Activated naive CD8-positive, alpha-beta T cell treated with anti-CD3 and anti-CD28 coated beads, Interleukin-2, amount 10 ng/mL, durations not matched to agents 7 days and 5 days (primary cell): ENCODE results near the gene GRIFIN. TPM values are rescaled to one million over a fixed set of nuclear protein-coding genes. Genes with fewer than 3 reads are reported as not detected.

Experiments used
- ATAC-seq: fragments of 150-1000 bp; cut with Tn5 transposase; one replicate; pipeline ENCODE4 v1.10.0; 2021; ENCODE audit warnings: low read depth, moderate library complexity
- POLR2A ChIA-PET: fragments of 350-600 bp; sonication (Branson Sonifier 250); formaldehyde crosslinking; loops from one replicate; lab custom pipeline; 2021; ENCODE audit warnings: antibody characterized with exemption; lab: Charles Lee
- DNase-seq: peaks from one replicate; pipeline ENCODE4 v3.0.0; 2021
- H3K27ac Mint-ChIP-seq: one replicate; pipeline ENCODE4 v1.8.0; 2022; ENCODE audit warnings: mild to moderate bottlenecking, mixed read lengths
- H3K27me3 Mint-ChIP-seq: one replicate; pipeline ENCODE4 v1.8.0; 2022; ENCODE audit warnings: mild to moderate bottlenecking, moderate library complexity, mixed read lengths
- H3K36me3 Mint-ChIP-seq: one replicate; pipeline ENCODE4 v1.8.0; 2021; ENCODE audit warnings: mild to moderate bottlenecking, mixed read lengths
- H3K4me1 Mint-ChIP-seq: one replicate; pipeline ENCODE4 v1.8.0; 2021; ENCODE audit warnings: mixed read lengths
- H3K4me3 Mint-ChIP-seq: one replicate; pipeline ENCODE4 v1.8.0; 2022; ENCODE audit warnings: mild to moderate bottlenecking, moderate library complexity, mixed read lengths
- H3K9me3 Mint-ChIP-seq: one replicate; pipeline ENCODE4 v1.8.0; 2021; ENCODE audit warnings: mixed read lengths
- total RNA-seq, 2 experiments: library from RNA; stranded (reverse); gene quantifications; one replicate each; pipeline ENCODE4 v1.2.3, GENCODE V29; 2021

GRIFIN gene
- total RNA-seq, 2 experiments from 2014 or later = not detected

DNA sequence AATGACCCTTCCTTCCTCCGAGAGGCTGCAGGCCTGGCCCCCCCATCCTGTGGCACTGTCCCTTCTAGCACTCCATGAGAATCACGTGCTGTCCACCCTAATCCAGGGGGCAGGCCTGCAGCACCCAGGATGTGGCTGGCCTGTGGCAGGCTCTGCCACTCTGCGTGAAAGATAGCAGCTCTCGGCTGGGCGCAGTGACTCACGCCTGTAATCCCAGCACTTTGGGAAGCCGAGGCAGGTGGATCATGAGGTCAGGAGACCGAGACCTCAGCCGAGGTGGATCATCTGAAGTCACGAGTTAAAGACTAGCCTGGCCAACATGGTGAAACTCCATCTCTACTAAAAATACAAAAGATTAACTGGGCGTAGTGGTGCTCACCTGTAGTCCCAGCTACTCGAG lies 24.5 kb upstream of the GRIFIN start:
- Mint-ChIP-seq H3K36me3 (no peaks in the 10 kb centered on the region), H3K4me1 (no peaks in the 10 kb centered on the region), H3K27me3 (peaks cover 5% of the 10 kb centered on the region), H3K4me3 (no peak overlapping the region), H3K9me3 (no peaks in the 10 kb centered on the region), H3K27ac (peak overlapping the region; percentile 33)
- DNase-seq (no peak), ATAC-seq (no peak)
- POLR2A ChIA-PET = no interaction called here

GRCh38 chr7:2499719-2500430 lies 23.7 kb upstream of the GRIFIN start:
- POLR2A ChIA-PET = no interaction called here
- Mint-ChIP-seq H3K4me3 (no peak overlapping the region), H3K9me3 (no peaks in the 10 kb centered on the region), H3K4me1 (no peaks in the 10 kb centered on the region), H3K27ac (no peak overlapping the region), H3K36me3 (no peaks in the 10 kb centered on the region), H3K27me3 (peaks cover 5% of the 10 kb centered on the region)
- no peak for ATAC-seq
- no peak for DNase-seq

GRCh38 chr7:2499181-2499580 lies 23.0 kb upstream of the GRIFIN start:
- Mint-ChIP-seq H3K4me3 (no peak overlapping the region), H3K36me3 (no peaks in the 10 kb centered on the region), H3K4me1 (no peaks in the 10 kb centered on the region), H3K9me3 (no peaks in the 10 kb centered on the region), H3K27ac (no peak overlapping the region), H3K27me3 (peaks cover 5% of the 10 kb centered on the region)
- POLR2A ChIA-PET = interaction anchor here (1.8 kb wide), 1 partner anchor 9 kb away, joined by 6 read pairs; no protein-coding TSS in a partner anchor
- ATAC-seq (no peak), DNase-seq (no peak)

DNA sequence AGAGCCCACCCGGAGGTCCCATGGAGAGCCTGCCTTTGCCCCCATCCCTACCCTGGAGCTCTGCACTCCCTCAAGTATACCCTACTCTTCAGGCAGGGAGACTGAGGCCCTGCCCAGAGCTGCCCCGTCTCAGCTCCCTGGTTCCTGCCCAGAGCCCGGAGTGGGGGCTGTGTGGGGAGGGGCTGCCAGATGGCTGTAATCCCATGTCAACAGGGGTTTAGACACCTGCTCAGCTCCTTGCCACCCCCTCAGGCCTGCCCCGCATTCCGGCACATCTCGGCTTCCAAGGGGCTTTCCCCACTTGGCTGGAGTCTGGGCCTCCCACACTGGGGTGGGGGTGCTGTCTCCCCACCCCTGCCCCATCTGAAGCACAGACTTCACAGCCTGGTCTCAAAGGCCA lies 22.5 kb upstream of the GRIFIN start:
- ATAC-seq (no peak), DNase-seq (no peak)
- Mint-ChIP-seq H3K4me3 (no peak overlapping the region), H3K9me3 (no peaks in the 10 kb centered on the region), H3K4me1 (no peaks in the 10 kb centered on the region), H3K27ac (no peak overlapping the region), H3K27me3 (peaks cover 5% of the 10 kb centered on the region), H3K36me3 (no peaks in the 10 kb centered on the region)
- POLR2A ChIA-PET = interaction anchor here (1.4 to 1.8 kb wide), 2 partner anchors 9 to 12 kb away, joined by 6 read pairs; no protein-coding TSS in a partner anchor

DNA sequence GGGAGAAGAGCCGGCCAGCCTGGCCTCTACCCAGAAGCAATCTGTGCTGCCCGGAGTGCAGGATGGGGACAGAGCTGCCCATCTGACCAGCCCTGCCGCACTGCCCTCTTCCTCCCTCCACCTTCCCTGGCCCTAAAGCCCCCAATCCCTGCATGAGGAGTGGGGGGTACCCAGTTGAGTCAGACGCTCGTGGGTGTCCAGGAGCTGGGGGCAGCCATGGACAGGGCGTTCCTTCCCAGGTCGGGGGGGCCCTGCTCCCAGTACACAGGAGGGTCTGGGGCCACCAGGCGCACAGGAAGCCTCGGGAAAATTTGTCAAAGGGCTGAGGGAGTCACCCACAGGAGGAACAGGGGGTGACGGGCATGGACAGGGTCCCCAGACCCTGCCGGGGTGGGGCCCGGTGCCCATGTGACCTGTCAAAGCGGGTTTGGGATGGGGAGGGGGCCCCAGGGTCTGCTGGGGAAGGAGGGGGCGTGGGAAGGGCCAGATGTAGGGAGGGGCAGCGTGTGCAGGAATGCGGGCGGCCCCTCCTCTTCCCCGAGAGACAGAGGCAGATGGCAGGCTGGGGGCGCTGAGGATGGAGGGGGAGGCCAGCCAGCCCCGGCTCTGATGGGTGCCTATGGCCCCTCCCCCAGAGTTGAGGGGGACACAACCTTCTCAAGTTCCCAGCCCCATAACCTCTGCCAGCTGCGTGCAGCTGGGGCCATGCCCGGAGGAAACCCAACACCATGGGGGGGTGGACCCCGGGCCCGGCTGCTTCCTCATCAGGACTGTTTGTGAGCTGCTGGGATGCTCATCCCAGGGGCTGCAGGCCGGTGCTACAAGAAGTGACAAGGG lies 21.5 kb upstream of the GRIFIN start:
- H3K9me3 Mint-ChIP-seq = no peaks in the 10 kb centered on the region
- ATAC-seq = no peak
- no peak overlapping the region for H3K4me3 Mint-ChIP-seq
- POLR2A ChIA-PET = interaction anchor here (1.4 to 1.8 kb wide), 2 partner anchors 10 to 13 kb away, joined by 6 read pairs; no protein-coding TSS in a partner anchor
- no peak overlapping the region for H3K27ac Mint-ChIP-seq
- no peaks in the 10 kb centered on the region for H3K4me1 Mint-ChIP-seq
- H3K36me3 Mint-ChIP-seq = no peaks in the 10 kb centered on the region
- peaks cover 8% of the 10 kb centered on the region for H3K27me3 Mint-ChIP-seq
- no peak for DNase-seq

GRCh38 chr7:2497065-2497464 lies 20.9 kb upstream of the GRIFIN start:
- H3K27ac Mint-ChIP-seq = no peak overlapping the region
- no peaks in the 10 kb centered on the region for H3K4me1 Mint-ChIP-seq
- peaks cover 9% of the 10 kb centered on the region for H3K27me3 Mint-ChIP-seq
- H3K4me3 Mint-ChIP-seq = no peak overlapping the region
- DNase-seq = no peak
- peaks cover under 1% of the 10 kb centered on the region for H3K9me3 Mint-ChIP-seq
- ATAC-seq = no peak
- H3K36me3 Mint-ChIP-seq = no peaks in the 10 kb centered on the region
- POLR2A ChIA-PET = no interaction called here

DNA sequence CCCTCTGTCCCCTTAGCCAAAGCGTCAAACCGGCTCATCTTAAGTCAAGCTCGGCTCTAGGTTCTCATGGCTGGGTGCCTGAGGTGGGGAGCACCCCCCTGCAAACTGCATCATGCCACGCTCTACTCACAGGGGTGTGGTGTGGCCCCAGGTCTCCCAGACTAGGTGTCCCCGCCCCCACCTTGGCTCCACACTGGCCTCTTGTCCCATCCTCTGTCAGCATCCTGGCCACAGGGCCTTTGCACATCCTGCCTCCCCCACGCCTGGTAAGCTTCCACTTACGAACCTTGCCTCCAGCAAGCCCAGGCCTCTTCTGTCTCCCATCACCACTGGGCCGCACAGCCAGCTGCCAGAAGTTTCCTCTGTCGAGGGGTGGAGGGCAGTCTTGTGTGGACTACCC lies 20.2 kb upstream of the GRIFIN start:
- Mint-ChIP-seq H3K36me3 (no peaks in the 10 kb centered on the region), H3K4me1 (no peaks in the 10 kb centered on the region), H3K27ac (no peak overlapping the region), H3K4me3 (no peak overlapping the region), H3K9me3 (peaks cover 4% of the 10 kb centered on the region), H3K27me3 (peaks cover 9% of the 10 kb centered on the region)
- ATAC-seq (no peak), DNase-seq (no peak)
- POLR2A ChIA-PET = no interaction called here

- DNase-seq = no peak
- Mint-ChIP-seq H3K4me3 (no peak overlapping the region), H3K4me1 (no peaks in the 10 kb centered on the region), H3K27me3 (peaks cover 9% of the 10 kb centered on the region), H3K27ac (no peak overlapping the region), H3K36me3 (no peaks in the 10 kb centered on the region), H3K9me3 (peaks cover 4% of the 10 kb centered on the region)
- POLR2A ChIA-PET = no interaction called here
- no peak for ATAC-seq
Observed at GRCh38 chr7:2495418-2496299, 19.5 kb upstream of the GRIFIN start.

DNA sequence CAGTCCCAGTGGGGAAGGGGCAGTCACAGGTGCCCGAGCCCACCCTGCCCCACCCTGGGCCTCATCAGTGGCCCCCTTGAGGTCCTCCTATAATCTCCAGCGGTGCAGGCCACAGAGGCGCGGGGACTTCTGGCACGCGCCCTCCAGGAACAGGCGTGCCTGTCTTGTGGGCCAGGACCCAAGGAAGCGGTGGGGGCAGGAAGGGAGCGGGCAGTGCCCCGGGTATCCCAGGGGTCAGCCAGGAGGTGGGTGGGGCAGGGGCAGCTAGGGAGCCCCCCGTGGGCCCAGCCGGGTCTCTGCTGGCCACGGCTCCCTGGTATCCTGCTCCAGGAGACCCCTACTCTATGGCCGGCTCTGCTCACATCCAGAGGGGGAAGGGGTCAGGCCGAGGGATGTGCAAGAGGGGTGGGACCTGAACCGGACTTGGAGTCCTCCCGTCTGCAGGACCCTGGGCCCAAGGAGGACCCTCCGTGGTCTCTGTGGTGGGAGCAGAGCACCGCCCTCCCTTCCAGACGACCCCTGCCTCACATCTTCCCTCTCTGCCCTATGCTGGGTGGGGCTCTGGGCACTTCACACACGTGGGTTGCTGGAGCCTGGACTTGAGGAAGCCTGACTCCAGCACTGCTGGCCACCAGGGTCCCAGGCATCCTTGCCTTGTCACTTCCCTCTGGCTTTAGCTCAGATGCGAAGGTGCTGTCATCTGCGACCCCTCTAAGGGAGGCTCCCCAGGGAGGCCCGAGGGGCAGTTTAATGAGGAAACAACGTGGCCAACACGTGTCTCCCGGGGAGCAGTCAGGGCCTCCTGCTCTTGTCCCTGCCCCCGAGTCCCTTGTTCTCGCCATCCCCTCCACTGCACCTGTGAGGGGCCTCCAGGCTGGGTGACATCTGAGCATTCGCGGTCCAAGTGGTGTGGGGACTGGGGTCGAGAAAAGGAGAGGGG lies 18.3 kb upstream of the GRIFIN start:
- H3K27ac Mint-ChIP-seq = no peak overlapping the region
- ATAC-seq (no peak), DNase-seq (no peak)
- H3K4me3 Mint-ChIP-seq = no peak overlapping the region
- POLR2A ChIA-PET = interaction anchor here (0.5 kb wide), 1 partner anchor 22 kb away, joined by 4 read pairs; no protein-coding TSS in a partner anchor
- peaks cover 9% of the 10 kb centered on the region for H3K27me3 Mint-ChIP-seq
- H3K4me1 Mint-ChIP-seq = no peaks in the 10 kb centered on the region
- H3K9me3 Mint-ChIP-seq = peaks cover 4% of the 10 kb centered on the region
- H3K36me3 Mint-ChIP-seq = no peaks in the 10 kb centered on the region

- Mint-ChIP-seq H3K4me1 (peaks cover 2% of the 10 kb centered on the region), H3K27ac (no peak overlapping the region), H3K27me3 (peaks cover 15% of the 10 kb centered on the region), H3K9me3 (peaks cover 4% of the 10 kb centered on the region), H3K36me3 (no peaks in the 10 kb centered on the region), H3K4me3 (no peak overlapping the region)
- POLR2A ChIA-PET = interaction anchor here (0.6 kb wide), 1 partner anchor 62 kb away, joined by 12 read pairs; the partner anchor contains the start of gene BRAT1
- no peak for DNase-seq
- no peak for ATAC-seq
Observed at GRCh38 chr7:2493205-2494164, 17.3 kb upstream of the GRIFIN start.

DNA sequence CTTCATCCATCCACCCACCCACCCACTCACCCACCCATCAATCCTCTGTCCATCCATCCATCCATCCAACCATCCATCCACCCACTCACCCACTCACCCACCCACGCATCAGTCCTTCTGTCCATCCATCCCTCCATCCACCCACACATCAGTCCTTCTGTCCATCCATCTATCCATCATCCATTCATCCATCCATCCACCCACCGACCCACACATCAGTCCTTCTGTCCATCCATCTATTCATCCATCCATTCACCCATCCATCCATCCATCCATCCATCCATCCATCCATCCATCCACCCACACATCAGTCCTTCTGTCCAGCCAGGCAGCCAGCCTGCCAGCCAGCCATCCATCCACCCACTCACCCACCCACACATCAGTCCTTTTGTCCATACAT lies 15.8 kb upstream of the GRIFIN start:
- no peak for ATAC-seq
- peaks cover 4% of the 10 kb centered on the region for H3K9me3 Mint-ChIP-seq
- DNase-seq = no peak
- H3K4me1 Mint-ChIP-seq = peaks cover 2% of the 10 kb centered on the region
- peak overlapping the region; percentile 36 for H3K27ac Mint-ChIP-seq
- POLR2A ChIA-PET = no interaction called here
- no peak overlapping the region for H3K4me3 Mint-ChIP-seq
- H3K27me3 Mint-ChIP-seq = peaks cover 24% of the 10 kb centered on the region
- H3K36me3 Mint-ChIP-seq = no peaks in the 10 kb centered on the region
